GM21381 (cell line): ENCODE results near the gene TOMM20.
"Not testable (repeated sequence)": the region's sequence is repeated elsewhere in the genome, so short reads cannot be mapped to it uniquely, and the experiment has no call there.

Source experiments
- ATAC-seq: cut with Tn5 transposase; IDR thresholded peaks from one replicate; pipeline ENCODE4 v1.9.1; 2021; ENCODE audit warnings: mild to moderate bottlenecking, moderate library complexity; ENCODE audit not compliant: unreplicated experiment

Gene TOMM20

GRCh38 chr1:235128456-235129328 is at the start of gene TOMM20:
Gene TOMM20 (minus strand): TSS chr1:235128837. CDS start chr1:235128715, 122 bp downstream.
- peak; percentile 93 for ATAC-seq

GRCh38 chr1:235176486-235176885 is 47.8 kb upstream of the TOMM20 start:
- no peak for ATAC-seq

GRCh38 chr1:235169986-235170385 is 41.3 kb upstream of the TOMM20 start:
- no peak for ATAC-seq

GRCh38 chr1:235168375-235168774 is 39.7 kb upstream of the TOMM20 start:
- no peak for ATAC-seq

GRCh38 chr1:235161685-235162327 is 33.2 kb upstream of the TOMM20 start:
- no peak for ATAC-seq

GRCh38 chr1:235160957-235161684 is 32.5 kb upstream of the TOMM20 start, which contains the start of gene RBM34:
Gene RBM34 (minus strand): TSS chr1:235161250. CDS start chr1:235161226, 24 bp downstream.
- peak; percentile 96 for ATAC-seq

- ATAC-seq, result peak; percentile 18
Measured at GRCh38 chr1:235160383-235160956, 31.8 kb upstream of the TOMM20 start.

- ATAC-seq, result not testable (repeated sequence)
Measured at GRCh38 chr1:235159930-235160329, 31.3 kb upstream of the TOMM20 start.

- ATAC-seq, result not testable (repeated sequence)
Measured at GRCh38 chr1:235159284-235159683, 30.6 kb upstream of the TOMM20 start.

GRCh38 chr1:235158680-235159079 is 30.0 kb upstream of the TOMM20 start:
- ATAC-seq, result no peak

- ATAC-seq, result no peak
Measured at GRCh38 chr1:235157150-235157549, 28.5 kb upstream of the TOMM20 start.

- no peak for ATAC-seq
Measured at GRCh38 chr1:235156740-235157139, 28.1 kb upstream of the TOMM20 start.

- ATAC-seq, result no peak
Measured at GRCh38 chr1:235156265-235156664, 27.6 kb upstream of the TOMM20 start.

GRCh38 chr1:235152235-235152634 is 23.6 kb upstream of the TOMM20 start:
- no peak for ATAC-seq

GRCh38 chr1:235151033-235151432 is 22.4 kb upstream of the TOMM20 start:
- ATAC-seq, result no peak

GRCh38 chr1:235149824-235150223 is 21.2 kb upstream of the TOMM20 start:
- ATAC-seq, result no peak

- no peak for ATAC-seq
Measured at GRCh38 chr1:235147269-235147668, 18.6 kb upstream of the TOMM20 start.

- ATAC-seq, result no peak
Measured at GRCh38 chr1:235145639-235146038, 17.0 kb upstream of the TOMM20 start.

GRCh38 chr1:235142991-235143390 is 14.4 kb upstream of the TOMM20 start:
- ATAC-seq, result no peak

GRCh38 chr1:235139315-235139714 is 10.7 kb upstream of the TOMM20 start:
- ATAC-seq, result no peak

GRCh38 chr1:235138821-235139220 is 10.2 kb upstream of the TOMM20 start:
- ATAC-seq, result no peak
